Measurements from ENCODE around the gene WNT8B.

The WNT8B gene

DNA sequence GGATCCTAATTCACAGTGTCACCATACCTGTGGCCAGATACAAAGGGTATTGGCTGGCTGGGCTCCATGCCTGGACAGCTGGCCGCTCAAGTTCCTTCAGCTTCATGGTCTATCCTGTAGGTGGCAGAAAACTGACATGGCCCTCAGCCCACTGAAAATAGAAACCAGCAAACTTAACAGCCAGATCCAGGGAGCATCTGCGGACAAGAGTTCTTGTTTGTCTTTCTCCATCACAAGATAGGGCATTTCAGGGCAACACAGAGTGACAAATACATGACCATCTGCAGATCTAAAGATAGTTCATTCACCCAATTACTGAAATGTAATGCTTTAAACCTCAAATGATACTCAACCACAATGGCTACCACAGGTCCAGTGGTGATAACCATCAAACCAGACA, 54.0 kb downstream of the WNT8B start:
- Histone ChIP-seq H3K9me3 (no peaks in the 10 kb centered on the region), H3K36me3 (replicated peaks) (peaks cover 3% of the 10 kb centered on the region; the same call in 1 of the 2 replicates), H3K4me3 (no peak overlapping the region), H3K4me1 (no peaks in the 10 kb centered on the region), H3K27me3 (ENCODE audit: low read depth) (no peaks in the 10 kb centered on the region)
- in situ Hi-C loops (cut with MboI; ENCODE audit: low sequenced_read_pairs): no loop called here
- no peak for DNase-seq (ENCODE audit: low spot score in 2 of 2)

DNA sequence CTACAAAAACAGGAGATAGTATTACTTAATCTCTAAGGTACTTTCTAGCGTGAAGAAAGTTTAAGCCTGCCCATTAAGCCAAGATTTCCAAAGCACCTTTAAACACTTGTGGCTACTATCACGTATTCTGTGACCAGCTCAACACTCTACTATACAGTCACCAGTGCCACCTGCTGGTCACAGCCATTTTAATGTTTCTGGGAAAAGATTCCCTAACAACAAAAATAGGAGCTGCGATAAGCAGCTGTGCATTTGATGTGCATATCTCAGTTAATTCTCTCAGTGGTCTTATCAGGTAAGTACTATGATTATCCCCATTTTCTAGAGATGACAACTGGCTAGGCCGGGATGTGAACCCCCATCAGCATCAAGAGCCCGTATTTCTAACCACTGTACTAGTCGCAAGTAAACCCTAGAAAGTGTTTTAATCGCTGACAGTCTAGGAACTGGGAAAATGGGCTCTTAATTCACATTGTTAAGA, 56.0 kb downstream of the WNT8B start:
- peaks cover 12% of the 10 kb centered on the region; the same call in 1 of the 2 replicates for H3K36me3 ChIP-seq (replicated peaks)
- no peaks in the 10 kb centered on the region for H3K27me3 ChIP-seq (ENCODE audit: low read depth)
- in situ Hi-C loops (cut with MboI; ENCODE audit: low sequenced_read_pairs): no loop called here
- peak; percentile 45 to 81 for DNase-seq (ENCODE audit: low spot score in 2 of 2)
- no peaks in the 10 kb centered on the region for H3K9me3 ChIP-seq
- no peaks in the 10 kb centered on the region for H3K4me1 ChIP-seq
- H3K4me3 ChIP-seq: no peak overlapping the region

DNA sequence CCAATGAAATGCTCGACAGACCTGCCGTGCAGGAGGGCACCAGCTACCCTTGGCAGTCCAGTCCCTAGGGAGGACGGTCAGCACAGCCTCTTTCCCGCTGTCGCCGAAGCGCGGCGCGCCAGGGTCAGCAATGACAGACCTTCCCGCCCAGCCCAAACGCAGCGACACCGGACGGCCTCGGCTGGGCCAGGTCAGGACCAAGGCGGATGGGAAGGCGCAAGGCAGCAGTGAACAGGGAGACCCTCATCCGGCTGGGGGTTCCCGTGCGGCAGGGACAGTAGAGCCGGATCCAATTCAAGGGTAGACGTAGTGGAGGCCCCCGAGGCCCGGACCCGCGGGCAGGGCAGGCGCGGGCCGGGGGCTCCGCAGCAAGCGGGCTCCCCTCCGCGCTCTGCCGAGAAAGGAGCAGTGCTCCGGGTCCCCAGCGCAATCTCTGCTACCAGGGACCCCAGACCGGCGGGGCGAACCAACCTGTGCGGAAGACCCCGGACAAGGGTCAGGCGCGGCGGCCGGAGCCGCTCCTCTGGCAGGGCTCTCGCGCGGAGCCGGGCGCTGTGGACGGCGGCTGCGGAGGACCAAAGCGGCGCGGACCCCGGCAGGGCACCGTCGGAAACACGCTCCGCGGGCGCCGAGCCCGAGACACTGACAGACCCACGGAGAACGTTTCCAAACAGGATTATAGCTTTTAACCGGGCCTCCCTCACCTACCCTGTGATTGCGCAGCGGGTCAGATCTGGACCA, 56.7 kb downstream of the WNT8B start, which contains the start of gene SEC31B:
SEC31B (minus strand) TSS at position 551 of the 741 bp plus-strand sequence. CDS start 2,909 bp downstream, outside the sequence.
- Histone ChIP-seq H3K9me3 (no peaks in the 10 kb centered on the region), H3K27me3 (ENCODE audit: low read depth) (no peaks in the 10 kb centered on the region), H3K4me3 (no peak within 1 kb of the TSS), H3K4me1 (no peaks in the 10 kb centered on the region), H3K36me3 (replicated peaks) (peaks cover 19% of the 10 kb centered on the region)
- DNase-seq (ENCODE audit: low spot score in 2 of 2): no peak
- in situ Hi-C loops (cut with MboI; ENCODE audit: low sequenced_read_pairs): no loop called here

DNA sequence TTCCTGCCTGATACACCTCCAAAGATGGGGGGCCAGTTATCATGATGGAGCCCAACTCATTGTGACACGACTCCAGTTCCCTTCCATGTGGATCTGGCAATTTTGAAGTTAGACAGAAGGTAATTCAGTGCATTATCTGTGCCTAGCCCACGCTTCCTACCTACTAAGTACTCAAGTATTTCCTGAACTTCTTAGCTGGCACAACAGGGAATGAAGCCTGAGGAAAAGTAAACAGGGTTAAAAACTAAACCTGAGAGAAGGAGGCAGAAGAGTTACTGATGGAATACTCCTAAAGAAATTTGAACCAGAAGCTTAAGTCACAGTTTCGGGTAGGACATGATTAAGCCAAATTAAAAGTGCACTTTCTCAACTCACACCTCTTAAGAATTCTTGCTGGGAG, 58.0 kb downstream of the WNT8B start:
- Histone ChIP-seq H3K27me3 (ENCODE audit: low read depth) (no peaks in the 10 kb centered on the region), H3K9me3 (no peaks in the 10 kb centered on the region), H3K36me3 (replicated peaks) (peaks cover 23% of the 10 kb centered on the region), H3K4me1 (no peaks in the 10 kb centered on the region), H3K4me3 (no peak overlapping the region)
- in situ Hi-C loops (cut with MboI; ENCODE audit: low sequenced_read_pairs): no loop called here
- DNase-seq (ENCODE audit: low spot score in 2 of 2): no peak

DNA sequence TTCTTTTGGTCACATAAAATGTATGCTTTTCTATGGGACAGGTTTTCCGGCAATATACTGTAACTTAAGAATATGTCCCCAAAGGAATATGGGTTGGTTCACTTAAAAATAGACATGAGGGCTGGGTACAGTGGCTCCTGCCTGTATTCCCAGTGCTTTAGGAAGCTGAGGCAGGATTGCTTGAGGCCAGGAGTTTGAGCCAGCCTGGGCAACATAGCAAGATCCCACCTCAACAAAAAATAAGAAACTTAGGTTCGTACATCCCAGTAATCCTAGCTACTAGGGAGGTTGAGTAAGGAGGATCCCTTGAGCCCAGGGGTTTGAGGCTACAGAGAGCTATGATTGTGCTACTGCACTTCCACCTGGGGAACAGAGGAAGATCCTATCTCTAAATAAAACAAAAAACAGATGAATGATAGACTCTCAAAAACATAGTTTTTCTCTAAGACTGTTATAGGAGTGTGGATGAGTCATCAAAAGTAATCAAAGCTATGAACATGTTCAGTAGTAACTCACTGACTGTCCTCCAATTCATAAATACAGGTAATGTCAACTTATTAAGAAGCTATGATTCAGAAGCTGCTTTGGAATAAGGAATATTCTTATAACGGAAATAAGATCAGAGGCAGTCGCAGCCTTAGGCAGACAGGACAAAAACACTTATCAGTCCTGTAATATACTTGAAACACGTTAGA, 59.4 kb downstream of the WNT8B start:
- Histone ChIP-seq H3K27me3 (ENCODE audit: low read depth) (no peaks in the 10 kb centered on the region), H3K4me3 (no peak overlapping the region), H3K9me3 (no peaks in the 10 kb centered on the region), H3K36me3 (replicated peaks) (peaks cover 38% of the 10 kb centered on the region), H3K4me1 (no peaks in the 10 kb centered on the region)
- no peak for DNase-seq (ENCODE audit: low spot score in 2 of 2)
- in situ Hi-C loops (cut with MboI; ENCODE audit: low sequenced_read_pairs): no loop called here

DNA sequence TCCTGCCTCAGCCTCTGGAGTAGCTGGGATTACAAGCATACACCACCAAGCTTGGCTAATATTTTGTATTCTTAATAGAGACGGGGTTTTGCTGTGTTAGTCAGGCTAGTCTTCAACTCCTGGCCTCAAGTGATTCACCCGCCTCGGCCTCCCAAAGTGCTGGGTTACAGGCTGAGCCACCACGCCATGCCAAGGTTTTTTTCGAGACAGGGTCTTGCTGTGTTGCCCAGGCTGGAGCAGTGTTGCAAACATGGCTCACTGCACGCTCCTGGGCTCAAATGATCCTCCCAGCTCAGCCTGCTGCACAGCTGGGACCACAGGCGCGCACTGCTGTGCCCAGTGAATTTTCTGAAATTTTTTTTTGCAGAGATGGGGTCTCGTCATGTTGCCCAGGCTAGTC, 60.1 kb downstream of the WNT8B start:
- Histone ChIP-seq H3K4me1 (no peaks in the 10 kb centered on the region), H3K27me3 (ENCODE audit: low read depth) (no peaks in the 10 kb centered on the region), H3K9me3 (no peaks in the 10 kb centered on the region), H3K4me3 (no peak overlapping the region), H3K36me3 (replicated peaks) (peaks cover 41% of the 10 kb centered on the region)
- in situ Hi-C loops (cut with MboI; ENCODE audit: low sequenced_read_pairs): no loop called here
- DNase-seq (ENCODE audit: low spot score in 2 of 2): no peak

DNA sequence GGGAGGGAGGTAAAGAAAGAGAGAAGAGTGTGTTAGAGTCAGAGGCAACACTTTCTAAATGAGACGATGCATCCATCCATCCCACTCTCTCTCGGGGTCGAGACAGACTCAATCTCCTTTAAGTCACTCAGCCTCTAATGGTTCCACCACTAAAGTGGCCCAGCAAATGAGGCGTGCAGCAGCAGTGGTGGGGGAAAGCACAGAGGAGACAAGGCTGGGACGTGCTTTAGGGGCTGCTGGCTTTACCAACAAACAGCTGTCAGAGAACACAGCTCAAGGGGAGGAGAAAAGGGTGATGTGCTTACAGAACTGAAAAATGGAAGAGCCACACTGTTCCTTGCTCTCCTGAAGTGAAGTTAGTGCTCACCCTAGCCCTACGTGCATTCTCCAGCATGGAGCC, 61.4 kb downstream of the WNT8B start:
- Histone ChIP-seq H3K4me3 (no peak overlapping the region), H3K36me3 (replicated peaks) (peaks cover 41% of the 10 kb centered on the region), H3K27me3 (ENCODE audit: low read depth) (no peaks in the 10 kb centered on the region), H3K9me3 (no peaks in the 10 kb centered on the region), H3K4me1 (peaks cover 7% of the 10 kb centered on the region)
- DNase-seq (ENCODE audit: low spot score in 2 of 2): no peak
- in situ Hi-C loops (cut with MboI; ENCODE audit: low sequenced_read_pairs): no loop called here

DNA sequence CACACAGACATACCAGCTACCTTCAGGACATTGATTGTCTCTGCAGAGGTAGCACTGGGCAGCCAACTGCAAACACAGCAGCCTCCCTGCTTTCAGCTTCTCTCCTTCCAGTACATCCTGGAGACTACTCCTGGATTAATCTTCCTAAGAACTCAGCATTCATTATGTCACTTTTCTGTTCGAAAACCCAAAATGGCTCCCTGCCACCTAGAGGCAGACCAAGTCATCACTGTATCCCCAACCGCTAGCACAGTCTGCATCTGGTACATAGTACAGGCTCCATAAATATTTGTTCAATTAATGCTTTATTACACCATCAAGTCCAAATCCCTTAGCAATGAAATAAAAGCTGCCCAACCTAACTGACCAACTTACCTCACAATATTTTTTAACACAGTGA, 61.8 kb downstream of the WNT8B start:
- Histone ChIP-seq H3K9me3 (no peaks in the 10 kb centered on the region), H3K36me3 (replicated peaks) (peaks cover 41% of the 10 kb centered on the region), H3K4me1 (peaks cover 7% of the 10 kb centered on the region), H3K4me3 (no peak overlapping the region), H3K27me3 (ENCODE audit: low read depth) (no peaks in the 10 kb centered on the region)
- in situ Hi-C loops (cut with MboI; ENCODE audit: low sequenced_read_pairs): no loop called here
- DNase-seq (ENCODE audit: low spot score in 2 of 2): no peak

DNA sequence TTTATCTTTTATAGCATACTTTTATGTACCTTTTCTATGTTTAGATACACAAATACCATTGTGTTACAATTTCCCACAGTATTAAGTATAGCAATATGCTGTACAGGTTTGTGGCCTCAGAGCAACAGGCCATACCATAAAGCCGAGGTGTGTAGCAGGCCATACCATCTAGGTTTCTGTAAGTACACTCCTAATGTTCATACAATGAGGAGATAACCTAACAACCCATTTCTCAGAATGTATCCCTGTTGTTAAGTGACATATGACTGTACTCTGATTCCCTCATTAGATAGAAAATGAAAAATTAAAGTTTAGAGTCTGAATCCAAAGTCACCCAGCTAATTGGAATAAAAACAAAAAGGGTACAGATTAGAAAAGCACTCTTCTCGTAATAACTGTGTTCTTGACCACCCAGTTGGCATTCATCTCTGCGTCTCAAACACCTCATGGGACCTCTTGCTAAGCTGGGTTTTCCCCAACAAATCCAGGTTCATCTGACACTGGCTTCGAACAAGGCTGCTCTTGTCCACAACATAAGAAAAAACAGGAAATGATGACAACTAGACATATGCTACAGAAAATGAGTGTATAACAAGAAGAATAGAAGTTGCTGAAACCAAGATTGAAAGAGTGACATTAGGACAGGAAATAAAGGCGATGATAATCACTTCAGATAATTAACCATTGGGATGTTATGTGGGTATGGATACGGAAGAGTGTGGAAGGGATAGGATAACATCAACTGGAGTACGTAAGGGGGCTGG, 65.5 kb downstream of the WNT8B start:
- no peak for DNase-seq (ENCODE audit: low spot score in 2 of 2)
- Histone ChIP-seq H3K36me3 (replicated peaks) (peaks cover 36% of the 10 kb centered on the region), H3K4me1 (peaks cover 14% of the 10 kb centered on the region), H3K27me3 (ENCODE audit: low read depth) (no peaks in the 10 kb centered on the region), H3K4me3 (peak overlapping the region; percentile 80), H3K9me3 (no peaks in the 10 kb centered on the region)
- in situ Hi-C loops (cut with MboI; ENCODE audit: low sequenced_read_pairs): no loop called here

DNA sequence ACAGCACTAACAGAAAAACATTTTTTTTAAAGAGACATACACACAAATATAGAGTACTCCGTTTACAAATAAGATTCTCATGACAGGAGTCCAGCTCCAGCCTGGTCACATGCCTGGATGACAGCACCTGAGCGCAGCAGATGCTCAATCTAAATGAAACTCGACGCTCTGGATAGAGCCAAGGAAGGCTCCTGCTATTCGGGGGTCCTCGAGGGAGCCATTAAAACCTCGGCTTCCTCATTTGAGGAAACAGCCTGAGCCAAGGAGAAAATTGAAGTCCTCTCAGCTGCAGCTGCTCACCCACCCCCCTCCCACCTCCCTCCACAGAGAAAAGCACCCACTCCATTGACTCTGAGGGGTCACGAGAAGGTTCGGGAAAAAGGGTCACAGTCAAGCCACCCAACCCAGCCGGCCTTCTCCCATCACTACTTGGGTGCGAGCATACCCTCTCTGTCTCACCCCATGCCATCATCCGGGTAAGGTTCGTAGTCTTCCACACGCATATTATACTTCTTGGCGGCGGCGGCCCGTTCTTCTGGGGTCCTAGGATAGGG, 66.2 kb downstream of the WNT8B start:
- Histone ChIP-seq H3K9me3 (no peaks in the 10 kb centered on the region), H3K36me3 (replicated peaks) (peaks cover 29% of the 10 kb centered on the region), H3K4me1 (peaks cover 14% of the 10 kb centered on the region), H3K27me3 (ENCODE audit: low read depth) (no peaks in the 10 kb centered on the region), H3K4me3 (peak overlapping the region; percentile 80)
- in situ Hi-C loops (cut with MboI; ENCODE audit: low sequenced_read_pairs): no loop called here
- peak in 1 of 2 experiments; percentile 37 for DNase-seq (ENCODE audit: low spot score in 2 of 2)

DNA sequence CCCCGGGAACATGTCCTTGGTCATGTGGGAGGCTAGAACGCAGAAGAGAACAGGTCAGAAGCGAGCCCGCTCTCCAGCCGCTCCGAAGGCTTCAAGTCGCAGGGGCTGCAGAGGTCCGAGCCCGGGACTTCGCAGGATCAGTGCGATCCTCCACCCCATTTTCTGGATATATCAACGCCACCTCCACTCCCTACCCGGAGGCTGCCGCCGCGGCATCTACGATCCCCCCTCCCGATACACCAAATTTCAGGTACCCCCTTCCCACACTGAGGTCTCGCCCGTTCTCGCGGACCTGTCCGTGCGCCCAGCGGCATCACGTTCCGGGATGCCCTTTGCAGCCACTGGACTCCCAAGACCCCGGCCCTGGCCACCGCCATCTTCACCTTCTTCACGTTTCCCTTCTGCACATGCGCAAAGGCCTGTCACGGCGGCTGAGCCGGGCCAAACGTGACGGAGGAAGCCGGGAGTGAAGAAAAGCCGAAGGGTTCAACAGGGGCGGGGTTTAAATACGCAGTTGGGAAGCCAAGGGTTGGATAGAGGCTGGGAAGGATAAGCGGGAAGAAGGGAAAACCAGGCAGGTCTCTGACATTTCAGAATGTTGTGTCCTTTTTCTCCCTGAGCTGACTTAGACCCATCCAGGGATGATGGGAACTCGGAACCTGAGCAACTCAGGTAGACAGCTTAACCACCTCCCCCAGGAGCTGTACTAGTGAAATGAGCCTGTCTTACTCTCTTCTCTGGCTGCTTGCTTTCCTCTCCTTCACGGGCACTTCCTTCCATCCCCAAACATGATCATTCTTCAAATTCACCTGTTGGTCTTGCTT, 66.9 kb downstream of the WNT8B start, which contains the start of gene NDUFB8:
NDUFB8 (minus strand) TSS at position 397 of the 824 bp plus-strand sequence; CDS start at position 377, 20 bp downstream.
- H3K4me3 ChIP-seq: peak within 1 kb of the TSS; percentile 80

DNA sequence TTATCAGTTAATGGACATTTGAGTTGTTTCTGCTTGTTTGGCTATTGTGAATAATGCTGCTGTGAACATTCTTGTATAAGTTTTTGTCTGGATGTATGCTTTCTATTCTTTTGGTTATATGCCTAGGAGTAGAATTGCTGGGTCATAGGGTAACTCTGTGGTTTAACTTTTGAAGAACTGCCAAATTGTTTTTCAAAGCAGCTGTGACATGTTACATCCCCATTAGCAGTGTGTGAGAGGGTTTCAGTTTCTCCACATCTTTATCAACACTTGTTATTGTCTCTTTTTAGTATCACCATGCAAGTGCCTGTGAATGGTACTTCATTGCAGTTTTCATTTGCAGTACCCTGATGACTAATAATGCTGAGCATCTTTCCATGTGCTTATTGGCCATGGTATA, 69.0 kb downstream of the WNT8B start:
- peaks cover 8% of the 10 kb centered on the region for H3K36me3 ChIP-seq (replicated peaks)
- no peaks in the 10 kb centered on the region for H3K27me3 ChIP-seq (ENCODE audit: low read depth)
- in situ Hi-C loops (cut with MboI; ENCODE audit: low sequenced_read_pairs): no loop called here
- no peak for DNase-seq (ENCODE audit: low spot score in 2 of 2)
- H3K9me3 ChIP-seq: no peaks in the 10 kb centered on the region
- H3K4me1 ChIP-seq: peaks cover 19% of the 10 kb centered on the region
- H3K4me3 ChIP-seq: no peak overlapping the region

More for the DNA sequence above, 66.9 kb downstream of the WNT8B start, which contains the start of gene NDUFB8:
- Histone ChIP-seq H3K27me3 (ENCODE audit: low read depth) (no peaks in the 10 kb centered on the region), H3K36me3 (replicated peaks) (peaks cover 22% of the 10 kb centered on the region), H3K9me3 (no peaks in the 10 kb centered on the region), H3K4me1 (peaks cover 14% of the 10 kb centered on the region)
- in situ Hi-C loops (cut with MboI; ENCODE audit: low sequenced_read_pairs): no loop called here
- peak; percentile 85 to 93 for DNase-seq (ENCODE audit: low spot score in 2 of 2)
